Measurements from ENCODE around the gene NELFE. TPM values are rescaled to one million over a fixed set of nuclear protein-coding genes. Genes with fewer than 3 reads are reported as not detected.

Gene NELFE
- total and polyA plus RNA-seq, 2 of the 13 experiments (the other 11 are each of a cell fraction or from before 2014, with no cell fraction given), result 51.3 to 69.8 TPM

DNA sequence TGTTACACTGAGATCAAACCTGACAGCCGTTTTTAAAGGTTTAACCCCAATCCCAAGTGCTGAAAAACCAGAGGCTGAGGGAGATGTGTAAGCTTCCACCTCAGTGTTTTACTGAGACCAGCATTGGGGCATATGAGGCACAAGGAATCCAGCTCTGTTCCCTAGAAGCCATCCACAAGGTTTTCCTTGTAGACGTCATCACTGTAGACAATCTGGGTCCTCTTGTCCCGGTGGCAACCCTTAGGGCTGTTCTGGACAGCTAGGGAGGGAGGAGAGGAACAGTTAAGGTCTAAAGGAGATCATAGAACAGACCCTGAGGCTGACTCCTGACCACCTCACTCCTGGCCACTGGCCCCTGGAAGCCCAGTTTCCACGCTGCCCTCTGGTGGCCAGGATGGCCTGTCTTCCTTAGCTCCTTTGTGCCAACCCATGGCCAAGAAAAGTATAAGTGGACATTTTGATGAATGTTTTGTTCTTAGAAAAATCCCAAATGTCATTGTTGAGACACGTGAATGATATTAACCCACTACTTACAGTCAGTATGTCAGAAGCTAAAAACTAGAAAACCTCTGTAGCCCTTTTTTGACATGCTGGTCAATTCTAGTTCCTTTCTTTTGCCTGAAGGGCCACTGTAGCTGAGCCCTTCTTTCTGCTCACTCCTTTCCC is 6.5 kb downstream of the NELFE start (continued):
- TF ChIP-seq, protein P1, sequence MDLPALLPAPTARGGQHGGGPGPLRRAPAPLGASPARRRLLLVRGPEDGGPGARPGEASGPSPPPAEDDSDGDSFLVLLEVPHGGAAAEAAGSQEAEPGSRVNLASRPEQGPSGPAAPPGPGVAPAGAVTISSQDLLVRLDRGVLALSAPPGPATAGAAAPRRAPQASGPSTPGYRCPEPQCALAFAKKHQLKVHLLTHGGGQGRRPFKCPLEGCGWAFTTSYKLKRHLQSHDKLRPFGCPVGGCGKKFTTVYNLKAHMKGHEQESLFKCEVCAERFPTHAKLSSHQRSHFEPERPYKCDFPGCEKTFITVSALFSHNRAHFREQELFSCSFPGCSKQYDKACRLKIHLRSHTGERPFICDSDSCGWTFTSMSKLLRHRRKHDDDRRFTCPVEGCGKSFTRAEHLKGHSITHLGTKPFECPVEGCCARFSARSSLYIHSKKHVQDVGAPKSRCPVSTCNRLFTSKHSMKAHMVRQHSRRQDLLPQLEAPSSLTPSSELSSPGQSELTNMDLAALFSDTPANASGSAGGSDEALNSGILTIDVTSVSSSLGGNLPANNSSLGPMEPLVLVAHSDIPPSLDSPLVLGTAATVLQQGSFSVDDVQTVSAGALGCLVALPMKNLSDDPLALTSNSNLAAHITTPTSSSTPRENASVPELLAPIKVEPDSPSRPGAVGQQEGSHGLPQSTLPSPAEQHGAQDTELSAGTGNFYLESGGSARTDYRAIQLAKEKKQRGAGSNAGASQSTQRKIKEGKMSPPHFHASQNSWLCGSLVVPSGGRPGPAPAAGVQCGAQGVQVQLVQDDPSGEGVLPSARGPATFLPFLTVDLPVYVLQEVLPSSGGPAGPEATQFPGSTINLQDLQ (CRISPR knock-in tag; IDR thresholded peaks at IDR 0.05), result no peak
- TF ChIP-seq ZNF30 (CRISPR knock-in tag; IDR thresholded peaks at IDR 0.05) (no peak), ZNF747 (CRISPR knock-in tag; IDR thresholded peaks at IDR 0.05; ENCODE audit: borderline replicate concordance) (no peak), MEIS1 (CRISPR knock-in tag; IDR thresholded peaks at IDR 0.05; ENCODE audit: borderline replicate concordance) (no peak), FOXA3 (CRISPR knock-in tag; IDR thresholded peaks at IDR 0.05) (no peak), ZNF333 (CRISPR knock-in tag; IDR thresholded peaks at IDR 0.05; ENCODE audit: borderline replicate concordance) (no peak), NFKBIZ (CRISPR knock-in tag; IDR thresholded peaks at IDR 0.05) (no peak), ZBTB14 (CRISPR knock-in tag; IDR thresholded peaks at IDR 0.05) (no peak; the same call in 1 of the 2 replicates), MNT (IDR thresholded peaks at IDR 0.05) (no peak)
- TF ChIP-seq, protein P2, sequence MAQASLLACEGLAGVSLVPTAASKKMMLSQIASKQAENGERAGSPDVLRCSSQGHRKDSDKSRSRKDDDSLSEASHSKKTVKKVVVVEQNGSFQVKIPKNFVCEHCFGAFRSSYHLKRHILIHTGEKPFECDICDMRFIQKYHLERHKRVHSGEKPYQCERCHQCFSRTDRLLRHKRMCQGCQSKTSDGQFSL (CRISPR knock-in tag; IDR thresholded peaks at IDR 0.05), result no peak
